DND-41 (cell line): Measurements from ENCODE around the gene SEPTIN11.

Experiments used
- CTCF ChIP-seq: IDR thresholded peaks from 2 replicates; pipeline ENCODE4 v1.5.1; 2012; ENCODE audit warnings: borderline replicate concordance, low read length, moderate library complexity, mild to moderate bottlenecking; ENCODE audit not compliant: poor library complexity, severe bottlenecking; ENCODE audit errors: extremely low read depth
- EZH2 ChIP-seq: IDR thresholded peaks from 3 replicates; pipeline ENCODE4 v1.6.1; 2012; ENCODE audit warnings: borderline replicate concordance, low read depth, mild to moderate bottlenecking, moderate library complexity, low read length, inconsistent platforms; ENCODE audit not compliant: severe bottlenecking

DNA sequence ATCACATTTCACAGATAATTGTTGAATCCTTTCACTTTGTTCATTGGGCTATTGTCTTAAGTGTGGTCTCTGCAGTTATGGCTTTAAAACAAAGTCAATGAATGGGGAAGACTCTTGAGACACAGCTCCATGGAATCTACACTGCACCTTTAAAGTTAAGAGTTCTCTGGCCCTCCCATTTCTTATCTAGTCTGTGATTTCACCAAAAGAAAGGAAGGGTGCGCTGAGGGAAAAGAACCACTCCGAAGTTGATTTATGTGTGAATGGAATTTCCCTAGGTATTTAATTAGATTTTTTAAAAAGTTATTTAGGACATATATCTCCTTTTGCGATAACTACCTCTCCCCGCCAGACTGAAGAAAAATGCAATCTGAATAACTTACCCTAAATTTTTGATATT lies 2.5 kb downstream of the SEPTIN11 start:
- TF ChIP-seq CTCF: no peak
- TF ChIP-seq EZH2: no peak
